ENCODE results near the gene CETN1.

CETN1 gene

GRCh38 chr18:580154-580553 lies at the start of gene CETN1:
TSS of gene CETN1 (plus strand) at chr18:580380. CDS start at chr18:580409, 29 bp downstream.
- Histone ChIP-seq H3K4me2 (ENCODE audit: low read depth, low read length, poor library complexity, severe bottlenecking) (no peak within 1 kb of the TSS), H3K27ac (ENCODE audit: low read depth, low read length) (no peak within 1 kb of the TSS), H3K4me3 (ENCODE audit: insufficient read depth, low read length, poor library complexity, severe bottlenecking) (no peak within 1 kb of the TSS), H3K9me3 (ENCODE audit: insufficient read depth, low read length) (peaks cover 4% of the 10 kb centered on the region; the same call in 1 of the 2 replicates), H3K9ac (ENCODE audit: low read length) (no peak within 1 kb of the TSS), H2AFZ (ENCODE audit: low read depth, low read length, severe bottlenecking) (no peak within 1 kb of the TSS), H3K79me2 (ENCODE audit: insufficient read depth, low read length) (no peaks in the 10 kb centered on the region), H4K20me1 (ENCODE audit: low read depth, low read length) (no peaks in the 10 kb centered on the region), H3K9me2 (replicated peaks; ENCODE audit: insufficient read depth, low read length) (no peaks in the 10 kb centered on the region), H3F3A (ENCODE audit: insufficient read depth) (no peaks in the 10 kb centered on the region), H3K27me3 (ENCODE audit: low read length) (no peaks in the 10 kb centered on the region), H3K36me3 (ENCODE audit: low read length) (no peaks in the 10 kb centered on the region)
- TF ChIP-seq EZH2phosphoT487 (conservative IDR thresholded peaks at IDR 0.05; ENCODE audit: low read length): no peak
- TF ChIP-seq CTCF (IDR thresholded peaks at IDR 0.05; ENCODE audit: insufficient read depth, low read length, poor library complexity, severe bottlenecking): no peak

GRCh38 chr18:532018-532417 lies 48.2 kb upstream of the CETN1 start:
- Histone ChIP-seq H2AFZ (ENCODE audit: low read depth, low read length, severe bottlenecking) (no peak overlapping the region), H3K27ac (ENCODE audit: low read depth, low read length) (no peak overlapping the region), H3K79me2 (ENCODE audit: insufficient read depth, low read length) (no peaks in the 10 kb centered on the region), H3K4me3 (ENCODE audit: insufficient read depth, low read length, poor library complexity, severe bottlenecking) (no peak overlapping the region), H3K9me3 (ENCODE audit: insufficient read depth, low read length) (no peaks in the 10 kb centered on the region), H3K36me3 (ENCODE audit: low read length) (no peaks in the 10 kb centered on the region), H3K4me2 (ENCODE audit: low read depth, low read length, poor library complexity, severe bottlenecking) (no peak overlapping the region), H4K20me1 (ENCODE audit: low read depth, low read length) (no peaks in the 10 kb centered on the region), H3K9me2 (replicated peaks; ENCODE audit: insufficient read depth, low read length) (no peaks in the 10 kb centered on the region), H3F3A (ENCODE audit: insufficient read depth) (no peaks in the 10 kb centered on the region), H3K27me3 (ENCODE audit: low read length) (no peaks in the 10 kb centered on the region), H3K9ac (ENCODE audit: low read length) (no peak overlapping the region)
- no peak for TF ChIP-seq EZH2phosphoT487 (conservative IDR thresholded peaks at IDR 0.05; ENCODE audit: low read length)
- no peak for TF ChIP-seq CTCF (IDR thresholded peaks at IDR 0.05; ENCODE audit: insufficient read depth, low read length, poor library complexity, severe bottlenecking)

GRCh38 chr18:532632-533031 lies 47.5 kb upstream of the CETN1 start:
- H4K20me1 ChIP-seq (ENCODE audit: low read depth, low read length): no peaks in the 10 kb centered on the region
- H3K27ac ChIP-seq (ENCODE audit: low read depth, low read length): no peak overlapping the region
- H3K4me2 ChIP-seq (ENCODE audit: low read depth, low read length, poor library complexity, severe bottlenecking): no peak overlapping the region
- H3K4me3 ChIP-seq (ENCODE audit: insufficient read depth, low read length, poor library complexity, severe bottlenecking): no peak overlapping the region
- TF ChIP-seq CTCF (IDR thresholded peaks at IDR 0.05; ENCODE audit: insufficient read depth, low read length, poor library complexity, severe bottlenecking) (no peak), EZH2phosphoT487 (conservative IDR thresholded peaks at IDR 0.05; ENCODE audit: low read length) (no peak)
- H3F3A ChIP-seq (ENCODE audit: insufficient read depth): no peaks in the 10 kb centered on the region
- H3K36me3 ChIP-seq (ENCODE audit: low read length): no peaks in the 10 kb centered on the region
- H2AFZ ChIP-seq (ENCODE audit: low read depth, low read length, severe bottlenecking): no peak overlapping the region
- H3K9me3 ChIP-seq (ENCODE audit: insufficient read depth, low read length): no peaks in the 10 kb centered on the region
- H3K79me2 ChIP-seq (ENCODE audit: insufficient read depth, low read length): no peaks in the 10 kb centered on the region
- H3K9ac ChIP-seq (ENCODE audit: low read length): no peak overlapping the region
- H3K9me2 ChIP-seq (replicated peaks; ENCODE audit: insufficient read depth, low read length): no peaks in the 10 kb centered on the region
- no peaks in the 10 kb centered on the region for H3K27me3 ChIP-seq (ENCODE audit: low read length)
